KOPT-K1 (cell line): ENCODE data around the gene TMEM45B.

ENCODE experiments used
- H3K27ac ChIP-seq: fragments of 200-600 bp; sonication (generic); 2 replicates; pipeline ENCODE4 v1.5.1; 2016; ENCODE audit warnings: antibody characterized with exemption, mild to moderate bottlenecking, low read depth, low read length; ENCODE audit not compliant: poor library complexity, severe bottlenecking
- H3K36me3 ChIP-seq: fragments of 200-600 bp; sonication (generic); 2 replicates; pipeline ENCODE4 v1.5.1; 2017; ENCODE audit warnings: antibody characterized with exemption, mild to moderate bottlenecking, low read length, moderate library complexity; ENCODE audit not compliant: insufficient read depth
- H3K9me3 ChIP-seq: fragments of 200-600 bp; sonication (generic); 2 replicates; pipeline ENCODE4 v1.5.1; 2017; ENCODE audit warnings: antibody characterized with exemption, low read length, mild to moderate bottlenecking; ENCODE audit not compliant: insufficient read depth, poor library complexity, severe bottlenecking

Gene TMEM45B

DNA sequence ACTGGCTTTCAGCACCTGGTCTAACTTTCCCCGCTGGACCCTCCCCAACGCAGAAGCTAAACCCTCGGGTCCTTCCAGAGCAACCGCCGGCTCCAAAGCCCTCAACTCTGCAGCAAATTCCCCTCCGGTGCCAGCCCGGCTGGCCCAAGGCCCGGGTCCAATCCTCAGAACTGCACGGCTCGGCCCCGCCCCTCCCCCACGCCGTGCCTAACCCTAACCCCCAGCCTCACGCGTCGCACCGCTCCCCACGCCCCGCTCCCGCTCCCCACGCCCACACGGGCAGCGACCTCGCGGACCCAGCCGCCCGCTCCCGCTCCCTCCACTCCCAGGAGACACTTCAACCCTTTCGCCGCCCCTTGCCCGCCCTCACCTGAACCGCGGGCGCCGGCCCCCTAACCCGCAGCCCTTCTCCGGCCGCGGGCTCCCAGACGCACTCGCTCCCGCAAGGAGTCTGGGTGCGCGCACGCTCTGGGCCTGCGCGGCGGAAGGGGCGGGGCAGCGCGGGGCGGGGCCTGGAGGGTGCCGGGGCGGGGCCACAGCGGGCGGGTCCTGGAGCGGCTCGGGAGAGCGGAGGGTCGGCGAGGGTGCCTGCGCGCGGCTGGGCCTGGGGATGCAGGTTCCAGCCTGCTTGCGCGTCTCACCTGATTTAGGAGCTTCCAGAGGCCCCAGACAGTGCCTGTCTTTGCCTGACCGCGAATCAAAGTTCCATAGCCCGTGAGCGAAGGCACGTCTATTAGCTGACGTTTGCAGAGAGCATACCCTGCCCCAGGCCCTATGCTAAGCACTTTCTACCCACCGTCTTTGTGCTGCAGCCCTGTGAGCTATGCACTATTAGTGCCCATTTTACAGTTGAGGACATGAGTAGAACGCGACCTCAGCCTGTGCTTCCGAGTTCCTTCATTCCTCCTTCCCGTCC, 79.7 kb downstream of the TMEM45B start, which contains the start of gene NFRKB:
Gene NFRKB (minus strand): TSS at position 453 of the 916 bp plus-strand sequence. CDS start 2,729 bp downstream, outside the sequence.
- Histone ChIP-seq H3K27ac (peak within 1 kb of the TSS; percentile 71), H3K9me3 (no peaks in the 10 kb centered on the region), H3K36me3 (peaks cover 39% of the 10 kb centered on the region)

DNA sequence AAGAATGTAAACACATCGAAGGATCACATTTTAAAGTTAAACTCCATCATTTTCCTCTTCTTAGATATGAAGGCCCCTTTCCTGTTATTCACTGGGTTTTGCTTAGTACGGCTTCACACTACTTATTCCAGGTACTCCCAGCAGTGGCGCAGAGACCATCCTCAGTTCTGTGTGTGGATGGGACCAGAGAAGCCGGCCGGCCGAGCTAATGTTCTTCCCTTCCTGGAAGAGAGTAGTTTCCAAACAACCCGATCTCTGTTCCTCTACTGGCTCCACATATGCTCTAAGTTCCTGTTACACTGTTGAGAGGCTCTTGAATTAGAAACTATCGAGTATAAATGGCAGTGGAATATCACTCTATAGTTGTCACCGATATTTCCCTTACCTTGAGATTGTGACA, 80.4 kb downstream of the TMEM45B start:
- Histone ChIP-seq H3K36me3 (peaks cover 32% of the 10 kb centered on the region), H3K9me3 (no peaks in the 10 kb centered on the region), H3K27ac (peak overlapping the region; percentile 71)

DNA sequence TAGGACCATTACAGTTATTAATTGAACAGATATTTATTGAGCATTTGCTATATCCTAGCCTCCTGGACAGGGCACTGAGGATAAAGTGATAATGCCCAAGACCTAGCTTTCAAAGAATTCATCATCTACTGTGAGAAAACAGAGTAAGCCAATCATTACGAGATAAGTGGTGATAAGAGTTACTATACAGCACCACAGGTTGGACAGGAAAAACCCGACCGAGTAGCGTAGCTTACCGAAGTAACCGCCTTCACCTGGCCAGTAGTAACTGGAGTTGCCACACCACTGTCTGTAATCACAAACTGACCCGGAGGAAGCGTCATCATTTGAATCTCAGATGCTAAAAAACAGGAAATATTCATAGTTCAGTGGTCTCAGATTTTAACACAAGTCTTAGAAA, 89.8 kb downstream of the TMEM45B start:
- Histone ChIP-seq H3K27ac (no peak overlapping the region), H3K36me3 (peaks cover 39% of the 10 kb centered on the region), H3K9me3 (no peaks in the 10 kb centered on the region)
